OCI-LY7 (cell line): ENCODE data around the gene BPGM.

Source experiments
- CTCF ChIP-seq: fragments of 200-600 bp; sonication (generic); conservative IDR thresholded peaks from 2 replicates; pipeline ENCODE4 v1.5.1; 2014; ENCODE audit warnings: mild to moderate bottlenecking, antibody characterized with exemption, low read length, moderate library complexity, mixed read lengths
- EZH2phosphoT487 ChIP-seq: fragments of 200-600 bp; sonication (generic); IDR thresholded peaks from 2 replicates; pipeline ENCODE4 v1.6.1; 2018; ENCODE audit warnings: low read depth, borderline replicate concordance, mild to moderate bottlenecking, mixed run types, antibody characterized with exemption, low read length, moderate library complexity, mixed read lengths

GRCh38 chr7:134699899-134700298 lies 53.2 kb downstream of the BPGM start:
- TF ChIP-seq CTCF (no peak), EZH2phosphoT487 (no peak)
